ENCODE data around the gene FBXL15. TPM values are rescaled to one million over a fixed set of nuclear protein-coding genes. Genes with fewer than 3 reads are reported as not detected.
A peak's percentile ranks its signal among the peaks of the same experiment; 100 is the strongest.

Gene FBXL15
- total RNA-seq, 3 donors from 2014 or later = 18.3 to 27.7 (median 20.5) TPM

DNA sequence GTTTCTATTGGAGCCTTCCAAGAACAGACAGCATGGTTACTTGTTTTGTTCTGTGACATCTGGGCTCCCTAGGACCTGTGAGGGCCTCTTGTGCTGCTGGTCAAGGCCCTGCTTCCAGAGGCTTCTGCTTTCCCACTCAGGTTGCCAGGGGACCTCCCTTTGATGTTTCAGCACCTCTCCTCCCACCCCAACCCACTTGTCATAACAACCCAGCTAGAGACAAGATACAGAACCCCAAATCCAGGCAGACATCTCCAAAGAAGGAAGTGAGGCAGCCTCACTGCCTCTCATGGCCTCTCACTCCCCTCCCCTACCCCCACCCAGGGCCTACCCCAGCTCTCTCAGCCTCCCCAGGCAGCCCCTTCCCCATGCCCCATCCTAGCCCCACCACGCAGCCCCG lies 13.8 kb upstream of the FBXL15 start:
- intact Hi-C loops (cut with DNase I, micrococcal nuclease) = no loop called here
- H3K4me1 ChIP-seq (ENCODE audit: low read depth) = peaks cover 8% of the 10 kb centered on the region
- no peak for ATAC-seq
- H3K36me3 ChIP-seq (ENCODE audit: low read depth) = no peaks in the 10 kb centered on the region
- TF ChIP-seq, protein P1, sequence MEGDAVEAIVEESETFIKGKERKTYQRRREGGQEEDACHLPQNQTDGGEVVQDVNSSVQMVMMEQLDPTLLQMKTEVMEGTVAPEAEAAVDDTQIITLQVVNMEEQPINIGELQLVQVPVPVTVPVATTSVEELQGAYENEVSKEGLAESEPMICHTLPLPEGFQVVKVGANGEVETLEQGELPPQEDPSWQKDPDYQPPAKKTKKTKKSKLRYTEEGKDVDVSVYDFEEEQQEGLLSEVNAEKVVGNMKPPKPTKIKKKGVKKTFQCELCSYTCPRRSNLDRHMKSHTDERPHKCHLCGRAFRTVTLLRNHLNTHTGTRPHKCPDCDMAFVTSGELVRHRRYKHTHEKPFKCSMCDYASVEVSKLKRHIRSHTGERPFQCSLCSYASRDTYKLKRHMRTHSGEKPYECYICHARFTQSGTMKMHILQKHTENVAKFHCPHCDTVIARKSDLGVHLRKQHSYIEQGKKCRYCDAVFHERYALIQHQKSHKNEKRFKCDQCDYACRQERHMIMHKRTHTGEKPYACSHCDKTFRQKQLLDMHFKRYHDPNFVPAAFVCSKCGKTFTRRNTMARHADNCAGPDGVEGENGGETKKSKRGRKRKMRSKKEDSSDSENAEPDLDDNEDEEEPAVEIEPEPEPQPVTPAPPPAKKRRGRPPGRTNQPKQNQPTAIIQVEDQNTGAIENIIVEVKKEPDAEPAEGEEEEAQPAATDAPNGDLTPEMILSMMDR (IDR thresholded peaks at IDR 0.05) = no peak
- no peaks in the 10 kb centered on the region for H3K9me3 ChIP-seq
- DNase-seq = no peak
- H3K4me3 ChIP-seq = no peak overlapping the region

DNA sequence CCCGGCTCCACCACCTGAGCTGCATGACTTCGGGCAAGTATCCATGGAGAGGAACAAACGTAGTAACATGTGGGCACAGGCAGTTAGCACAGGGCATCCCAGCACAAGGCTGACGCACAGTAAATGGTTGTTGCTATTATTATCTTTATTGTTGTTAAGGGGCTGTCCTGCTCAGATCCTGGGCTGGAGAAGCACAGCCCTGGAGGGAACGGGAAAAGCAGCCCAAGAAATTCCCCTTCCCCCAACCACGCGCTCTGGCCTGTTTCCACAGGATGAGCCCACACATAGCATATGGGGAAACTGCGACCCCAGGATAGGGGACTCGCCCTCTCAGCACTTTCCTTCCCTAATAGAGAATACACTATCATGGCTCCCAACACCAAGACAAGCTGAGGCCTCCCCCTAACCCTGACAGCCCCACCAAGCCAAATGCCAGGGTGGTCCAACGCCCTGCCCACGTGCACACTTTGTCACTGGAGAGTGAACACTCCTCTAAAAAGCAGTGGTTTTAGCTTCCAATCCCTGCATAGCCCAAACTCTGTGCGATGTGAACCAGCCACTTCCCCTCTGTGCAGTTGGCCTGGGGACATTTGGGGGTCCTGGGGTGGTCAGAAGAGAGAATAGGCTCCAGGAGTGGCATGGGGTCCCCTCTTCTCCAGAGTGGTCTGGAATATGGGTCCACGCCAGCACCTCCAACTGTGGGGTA lies 13.1 kb upstream of the FBXL15 start:
- H3K4me1 ChIP-seq (ENCODE audit: low read depth) = peaks cover 8% of the 10 kb centered on the region
- no peak for DNase-seq
- H3K4me3 ChIP-seq = no peak overlapping the region
- ATAC-seq = no peak
- TF ChIP-seq, protein P1 (IDR thresholded peaks at IDR 0.05) = no peak
- intact Hi-C loops (cut with DNase I, micrococcal nuclease) = no loop called here
- H3K36me3 ChIP-seq (ENCODE audit: low read depth) = no peaks in the 10 kb centered on the region
- no peaks in the 10 kb centered on the region for H3K9me3 ChIP-seq

DNA sequence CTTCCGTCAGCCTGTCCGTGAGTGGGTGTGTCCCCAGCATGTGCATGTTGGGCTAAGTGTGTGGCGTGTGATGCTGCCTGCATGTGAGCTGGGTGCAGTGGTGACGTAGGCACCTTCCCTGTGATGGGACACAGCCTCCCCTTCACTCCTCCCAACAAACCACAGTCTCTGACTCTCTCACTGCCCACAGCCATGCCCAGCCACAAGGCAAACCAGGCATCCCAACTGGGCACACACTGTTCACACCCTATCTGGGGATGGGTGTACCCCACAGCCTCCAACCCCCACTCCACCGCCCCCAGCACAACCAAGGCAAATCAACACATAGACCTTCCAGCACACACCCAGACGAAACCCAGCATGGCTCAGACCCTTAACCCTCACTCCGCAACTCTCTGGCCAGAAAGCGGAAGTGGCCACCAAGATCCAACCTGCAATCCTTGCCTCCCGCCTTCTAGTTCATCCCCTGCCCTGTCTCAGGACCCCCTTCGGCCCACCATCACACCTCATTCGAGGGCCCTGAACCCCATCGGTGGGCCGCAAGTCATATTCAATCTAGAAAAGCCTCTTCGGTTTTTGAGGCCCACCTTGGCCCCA lies 12.4 kb upstream of the FBXL15 start:
- peaks cover 8% of the 10 kb centered on the region for H3K4me1 ChIP-seq (ENCODE audit: low read depth)
- TF ChIP-seq, protein P1 (IDR thresholded peaks at IDR 0.05) = no peak
- DNase-seq = no peak

DNA sequence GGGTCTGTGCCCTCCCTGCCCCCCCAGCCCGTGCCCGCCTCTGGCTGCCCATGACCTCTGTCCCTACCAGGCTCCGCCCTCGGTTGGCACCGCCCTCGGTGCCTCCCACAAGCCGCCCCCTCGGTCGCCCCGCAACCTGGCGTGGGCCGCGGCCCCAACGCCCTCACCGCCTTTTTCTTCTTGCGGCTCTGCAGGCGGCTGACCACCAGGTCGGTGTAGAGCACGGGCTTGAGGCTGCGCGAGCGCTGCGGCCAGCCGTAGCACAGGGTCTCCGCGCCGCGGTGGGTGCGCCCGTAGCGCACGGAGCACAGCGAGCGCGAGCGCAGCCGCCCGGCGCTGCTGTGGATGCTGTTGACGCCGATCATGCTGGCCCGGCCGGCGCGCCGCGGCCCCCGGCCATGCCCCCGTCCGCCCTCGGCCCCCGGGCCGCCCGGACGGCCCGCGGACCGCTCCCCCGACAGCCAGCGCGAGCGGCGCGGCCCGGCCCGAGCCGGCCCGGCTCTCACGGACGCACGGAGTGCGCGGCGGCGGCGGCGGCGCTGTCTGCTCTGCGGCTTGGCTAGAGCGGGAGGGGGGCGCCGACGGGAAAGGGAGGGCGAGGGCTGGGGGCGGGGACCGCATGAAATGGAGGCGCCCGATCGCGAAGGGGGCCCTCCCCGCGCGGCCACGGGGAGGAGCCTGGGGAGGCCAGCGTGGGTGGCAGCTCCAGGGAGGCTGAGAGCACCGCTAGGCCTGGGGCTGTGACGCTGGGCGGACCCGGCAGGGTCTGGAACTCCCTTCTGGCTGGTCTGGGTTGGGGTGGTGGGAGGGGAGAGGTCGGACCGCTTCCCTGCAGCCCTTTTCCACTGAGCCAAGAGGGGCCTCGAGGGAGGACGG lies 11.7 kb upstream of the FBXL15 start:
- DNase-seq (peak in 2 of 3 donors; percentile 59 to 61), ATAC-seq (peak; percentile 49)
- intact Hi-C loops (cut with DNase I, micrococcal nuclease) = no loop called here

More for the DNA sequence above, 12.4 kb upstream of the FBXL15 start:
- no peak for ATAC-seq
- Histone ChIP-seq H3K4me3 (no peak overlapping the region), H3K9me3 (no peaks in the 10 kb centered on the region), H3K36me3 (ENCODE audit: low read depth) (no peaks in the 10 kb centered on the region)
- intact Hi-C loops (cut with DNase I, micrococcal nuclease) = no loop called here

More for the DNA sequence above, 11.7 kb upstream of the FBXL15 start:
- TF ChIP-seq, protein P1 (IDR thresholded peaks at IDR 0.05) = no peak
- H3K36me3 ChIP-seq (ENCODE audit: low read depth) = no peaks in the 10 kb centered on the region
- peaks cover 8% of the 10 kb centered on the region for H3K4me1 ChIP-seq (ENCODE audit: low read depth)
- no peak overlapping the region for H3K4me3 ChIP-seq
- no peaks in the 10 kb centered on the region for H3K9me3 ChIP-seq
